SK-N-SH (cell line): ENCODE data around the gene REXO1. TPM values are rescaled to one million over a fixed set of nuclear protein-coding genes. Genes with fewer than 3 reads are reported as not detected.
A peak's percentile ranks its signal among the peaks of the same experiment; 100 is the strongest.

ENCODE experiments used
- CTCF ChIA-PET: fragments of 300-600, 350-600 bp; formaldehyde crosslinking; extraction: SDS; loops from one replicate; lab custom pipeline; 2021; lab: Yijun Ruan, JAX
- POLR2A ChIA-PET: fragments of 350-600 bp; sonication (Branson Sonifier 250); formaldehyde crosslinking; extraction: SDS; loops from one replicate; lab custom pipeline; 2020; ENCODE audit warnings: antibody characterized with exemption, inconsistent platforms; lab: Yijun Ruan, JAX
- DNase-seq: peaks from one replicate; pipeline ENCODE4 v3.0.0; 2012
- H2AFZ ChIP-seq: fragments of 200-600 bp; sonication (generic); 2 replicates; pipeline ENCODE4 v1.8.1; 2016; ENCODE audit warnings: antibody characterized with exemption, mild to moderate bottlenecking, low read depth
- H3F3A ChIP-seq: fragments of 200-600 bp; sonication (generic); replicated peaks from 2 replicates; pipeline ENCODE3; 2016; ENCODE audit warnings: antibody characterized with exemption, mild to moderate bottlenecking; ENCODE audit not compliant: insufficient read depth
- H3K27ac ChIP-seq, 2 experiments: fragments of 200-500 bp in 1 of 2; fragments of 200-600 bp in 1 of 2; sonication (Bioruptor generic) in 1 of 2; sonication (generic), shearing (Covaris generic) in 1 of 2; 2 replicates each; pipeline versions ENCODE4 v1.5.1 to v1.6.1; 2014 to 2016; ENCODE audit warnings: low read depth in 2 of 2, inconsistent platforms in 1 of 2, low read length in 1 of 2, mild to moderate bottlenecking in 1 of 2, mixed read lengths in 1 of 2
- H3K27me3 ChIP-seq: fragments of 200-600 bp; sonication (generic), shearing (Covaris generic); 2 replicates; pipeline ENCODE4 v1.6.1; 2016; ENCODE audit warnings: mixed run types; ENCODE audit not compliant: insufficient read depth
- H3K36me3 ChIP-seq, 2 experiments: fragments of 200-500 bp in 1 of 2; fragments of 200-600 bp in 1 of 2; sonication (Bioruptor generic) in 1 of 2; sonication (generic) in 1 of 2; replicated peaks in 1 of 2; 2 replicates each; pipeline versions ENCODE3 to v1.5.1; 2014 to 2016; ENCODE audit warnings: low read length in 1 of 2, mild to moderate bottlenecking in 1 of 2; ENCODE audit not compliant: insufficient read depth in 2 of 2, control insufficient read depth in 1 of 2
- H3K4me1 ChIP-seq, 2 experiments: fragments of 200-500 bp in 1 of 2; fragments of 200-600 bp in 1 of 2; sonication (Bioruptor generic) in 1 of 2; sonication (generic), shearing (Covaris generic) in 1 of 2; 2 replicates each; pipeline versions ENCODE4 v1.5.1 to v1.6.1; 2014 to 2016; ENCODE audit warnings: low read depth in 1 of 2, low read length in 1 of 2, mixed run types in 1 of 2; ENCODE audit not compliant: insufficient read depth in 2 of 2, control insufficient read depth in 1 of 2
- H3K4me2 ChIP-seq: fragments of 200-600 bp; sonication (generic), shearing (Covaris generic); 2 replicates; pipeline ENCODE4 v1.6.1; 2017; ENCODE audit warnings: mixed run types
- H3K4me3 ChIP-seq, 2 experiments: fragments of 200-500 bp in 1 of 2; fragments of 200-600 bp in 1 of 2; sonication (Bioruptor generic) in 1 of 2; sonication (generic), shearing (Covaris generic) in 1 of 2; 2 replicates each; pipeline versions ENCODE4 v1.5.1 to v1.8.1; 2014 to 2016; ENCODE audit warnings: low read depth in 2 of 2, inconsistent platforms in 1 of 2, low read length in 1 of 2, mild to moderate bottlenecking in 1 of 2, mixed read lengths in 1 of 2, moderate library complexity in 1 of 2
- H3K79me2 ChIP-seq: fragments of 200-600 bp; sonication (generic); 2 replicates; pipeline ENCODE4 v1.8.1; 2017; ENCODE audit warnings: mild to moderate bottlenecking; ENCODE audit not compliant: insufficient read depth
- H3K9ac ChIP-seq: fragments of 200-600 bp; sonication (generic); 2 replicates; pipeline ENCODE4 v1.6.1; 2017; ENCODE audit warnings: mixed run types
- H3K9me2 ChIP-seq: fragments of 200-600 bp; sonication (generic); 2 replicates; pipeline ENCODE4 v1.6.1; 2017; ENCODE audit warnings: mixed run types
- H3K9me3 ChIP-seq: fragments of 200-600 bp; sonication (generic); 2 replicates; pipeline ENCODE4 v1.6.1; 2017; ENCODE audit warnings: mixed run types, mild to moderate bottlenecking, moderate library complexity
- H4K20me1 ChIP-seq: fragments of 200-600 bp; sonication (generic); 2 replicates; pipeline ENCODE4 v1.6.1; 2017; ENCODE audit warnings: mild to moderate bottlenecking, mixed run types; ENCODE audit not compliant: insufficient read depth
- CHD2 ChIP-seq: fragments of 150-350 bp; IDR thresholded peaks from 2 replicates; pipeline ENCODE4 v1.6.1; 2018; ENCODE audit warnings: low read length; ENCODE audit not compliant: partially characterized antibody
- ELF1 ChIP-seq: IDR thresholded peaks from 2 replicates; pipeline ENCODE4 v1.4.0; 2012
- FOXJ3 ChIP-seq: sonication (generic); formaldehyde crosslinking; IDR thresholded peaks from 2 replicates; pipeline ENCODE4 v1.5.1; 2020; ENCODE audit warnings: mild to moderate bottlenecking, missing genetic modification reagents
- MXI1 ChIP-seq: IDR thresholded peaks from 2 replicates; pipeline ENCODE4 v1.6.1; 2012; ENCODE audit warnings: mild to moderate bottlenecking, low read depth, low read length, improper control_type of control experiment
- NFIC ChIP-seq: IDR thresholded peaks from 2 replicates; pipeline ENCODE4 v1.4.0; 2012; ENCODE audit warnings: borderline replicate concordance
- TAF1 ChIP-seq: IDR thresholded peaks from 2 replicates; pipeline ENCODE4 v1.6.1; 2012; ENCODE audit warnings: low read depth, mild to moderate bottlenecking, low read length, moderate library complexity, borderline replicate concordance
- TCF12 ChIP-seq: IDR thresholded peaks from 2 replicates; pipeline ENCODE4 v1.4.0; 2012
- WGBS: methylation state at CpG from one replicate; pipeline ENCODE4 v1.1.6; 2017; ENCODE audit warnings: low lambda C conversion rate; 5-methylcytosine and 5-hydroxymethylcytosine counted together
- polyA plus RNA-seq, 3 experiments: library from polyadenylated mRNA; depleted of rRNA; stranded (reverse); fragments of >200 nt; gene quantifications; 2 replicates each; pipeline ENCODE4 v1.2.3, GENCODE V29; 2012
- TF ChIP-seq, protein P1 (sequence below): IDR thresholded peaks from 2 replicates; pipeline ENCODE4 v1.4.0; 2012; ENCODE audit warnings: low read depth, borderline replicate concordance
- TF ChIP-seq, protein P2 (sequence below): IDR thresholded peaks from 2 replicates; pipeline ENCODE4 v1.4.0; 2012; ENCODE audit warnings: low read depth, borderline replicate concordance
- TF ChIP-seq, protein P3 (sequence below): fragments of 150-350 bp; IDR thresholded peaks from 2 replicates; pipeline ENCODE4 v1.6.1; 2017; ENCODE audit warnings: antibody characterized with exemption, low read length, low read depth, borderline replicate concordance

Gene REXO1
- polyA plus RNA-seq, 1 of the 3 experiments (the other 2 are of a cell fraction), result 18.8 TPM

DNA sequence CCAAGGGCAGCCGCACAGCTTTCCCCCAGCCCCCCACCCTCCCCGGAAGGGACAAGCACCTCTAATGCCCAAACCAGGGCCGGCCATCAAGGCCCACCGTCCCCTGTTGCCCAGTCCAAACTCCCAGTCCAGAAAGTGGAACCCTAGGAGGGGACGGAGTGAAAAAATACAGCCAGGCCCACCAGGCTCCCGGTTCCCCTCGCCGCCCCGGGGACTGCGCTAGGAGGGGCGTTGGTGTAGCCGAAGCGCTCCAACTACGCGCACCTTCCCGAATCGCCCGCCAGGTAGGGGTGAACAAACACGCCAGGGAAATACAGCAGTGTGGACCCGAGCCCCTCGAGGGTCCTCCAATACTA is 13.8 kb upstream of the REXO1 start (continued):
- TF ChIP-seq, protein P1, sequence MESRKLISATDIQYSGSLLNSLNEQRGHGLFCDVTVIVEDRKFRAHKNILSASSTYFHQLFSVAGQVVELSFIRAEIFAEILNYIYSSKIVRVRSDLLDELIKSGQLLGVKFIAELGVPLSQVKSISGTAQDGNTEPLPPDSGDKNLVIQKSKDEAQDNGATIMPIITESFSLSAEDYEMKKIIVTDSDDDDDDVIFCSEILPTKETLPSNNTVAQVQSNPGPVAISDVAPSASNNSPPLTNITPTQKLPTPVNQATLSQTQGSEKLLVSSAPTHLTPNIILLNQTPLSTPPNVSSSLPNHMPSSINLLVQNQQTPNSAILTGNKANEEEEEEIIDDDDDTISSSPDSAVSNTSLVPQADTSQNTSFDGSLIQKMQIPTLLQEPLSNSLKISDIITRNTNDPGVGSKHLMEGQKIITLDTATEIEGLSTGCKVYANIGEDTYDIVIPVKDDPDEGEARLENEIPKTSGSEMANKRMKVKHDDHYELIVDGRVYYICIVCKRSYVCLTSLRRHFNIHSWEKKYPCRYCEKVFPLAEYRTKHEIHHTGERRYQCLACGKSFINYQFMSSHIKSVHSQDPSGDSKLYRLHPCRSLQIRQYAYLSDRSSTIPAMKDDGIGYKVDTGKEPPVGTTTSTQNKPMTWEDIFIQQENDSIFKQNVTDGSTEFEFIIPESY, result no peak
- no peak for TF ChIP-seq TAF1
- TF ChIP-seq, protein P2, sequence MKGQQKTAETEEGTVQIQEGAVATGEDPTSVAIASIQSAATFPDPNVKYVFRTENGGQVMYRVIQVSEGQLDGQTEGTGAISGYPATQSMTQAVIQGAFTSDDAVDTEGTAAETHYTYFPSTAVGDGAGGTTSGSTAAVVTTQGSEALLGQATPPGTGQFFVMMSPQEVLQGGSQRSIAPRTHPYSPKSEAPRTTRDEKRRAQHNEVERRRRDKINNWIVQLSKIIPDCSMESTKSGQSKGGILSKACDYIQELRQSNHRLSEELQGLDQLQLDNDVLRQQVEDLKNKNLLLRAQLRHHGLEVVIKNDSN, result no peak
- TF ChIP-seq, all 33 proteins: peak for 0

DNA sequence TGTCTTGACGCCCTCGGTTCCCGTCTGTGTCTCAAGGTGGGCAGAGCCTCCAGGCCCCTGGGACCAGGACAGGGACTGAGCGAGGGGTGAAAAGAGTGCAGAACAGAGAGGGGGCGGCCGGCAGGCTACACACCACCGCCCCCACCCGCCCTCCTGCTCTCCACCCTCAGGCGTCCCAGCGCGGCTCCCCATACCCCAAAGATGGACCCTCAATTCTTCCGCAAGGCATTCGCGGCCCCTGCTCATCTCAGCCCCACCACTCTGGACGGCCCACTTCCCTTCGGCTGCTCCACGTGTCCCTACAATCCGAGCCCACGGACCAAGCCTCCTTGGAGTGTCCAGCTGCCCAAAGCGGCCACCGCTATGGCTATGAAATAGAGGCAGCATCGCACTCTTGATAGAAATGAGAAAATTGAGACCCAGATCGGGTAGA is 13.3 kb upstream of the REXO1 start:
- POLR2A ChIA-PET, result no interaction called here
- peak overlapping the region; percentile 51 to 59; a peak in 3 of 4 replicates for H3K27ac ChIP-seq
- 39% methylated on average over 18 of the region's 23 CpGs for WGBS

DNA sequence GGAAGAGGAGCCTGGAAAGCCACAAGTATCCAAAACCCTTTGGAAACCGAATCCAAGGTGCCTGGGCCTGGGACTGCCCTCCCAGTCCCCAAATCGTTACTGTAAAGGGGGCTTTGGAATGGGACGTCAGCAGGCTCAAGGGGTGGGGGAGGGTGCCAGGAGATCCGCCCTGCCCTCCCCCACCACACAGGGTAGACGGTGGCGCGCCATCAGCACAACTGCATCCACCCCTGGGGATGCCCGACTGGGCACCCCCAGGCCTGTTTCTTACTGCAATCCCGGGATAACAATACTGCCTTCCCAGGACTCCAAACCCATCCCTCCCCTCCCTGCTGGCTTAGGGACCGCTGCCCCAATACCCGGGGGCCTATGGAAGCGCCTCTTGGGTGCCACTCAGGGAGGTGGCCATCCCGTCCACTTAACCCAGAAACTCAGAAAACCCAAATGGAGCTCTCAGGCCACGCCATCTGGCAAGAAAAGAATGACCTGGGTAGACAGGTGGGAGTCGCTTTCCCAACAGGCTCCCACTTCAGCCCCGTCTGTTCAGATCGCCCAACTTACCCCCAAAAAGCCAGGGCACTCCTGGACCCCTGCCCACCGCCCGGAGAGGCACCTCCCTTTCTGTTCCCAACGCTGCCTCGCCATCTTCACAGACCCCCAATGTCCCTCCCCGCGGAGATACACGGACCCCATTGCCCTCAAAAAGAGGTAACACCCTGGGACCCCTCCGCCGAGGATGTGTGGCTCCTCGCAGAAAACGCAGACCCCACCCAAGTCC is 12.7 kb upstream of the REXO1 start:
- H3K9me3 ChIP-seq, result no peaks in the 10 kb centered on the region
- CTCF ChIA-PET, result interaction anchor here (0.9 to 2.0 kb wide), 3 partner anchors 12 to 35 kb away, joined by 3 to 8 read pairs (median 3); partner anchors contain the start of gene REXO1
- peaks cover 30 to 57% of the 10 kb centered on the region in 2 experiments; a peak in 3 of 4 replicates for H3K4me1 ChIP-seq
- POLR2A ChIA-PET, result no interaction called here
- no peak overlapping the region for H2AFZ ChIP-seq
- H3K9me2 ChIP-seq, result no peaks in the 10 kb centered on the region
- peak overlapping the region in 1 of 2 experiments; percentile 32; a peak in 2 of 4 replicates for H3K27ac ChIP-seq
- H3K79me2 ChIP-seq, result peaks cover 82% of the 10 kb centered on the region
- peak overlapping the region; percentile 81 to 90 for H3K4me3 ChIP-seq
- H3F3A ChIP-seq, result peaks cover 5% of the 10 kb centered on the region
- H3K9ac ChIP-seq, result peak overlapping the region; percentile 87
- H3K27me3 ChIP-seq, result no peaks in the 10 kb centered on the region
- 75% methylated on average over 14 of the region's 28 CpGs for WGBS
- H3K4me2 ChIP-seq, result peak overlapping the region; percentile 98
- H3K36me3 ChIP-seq, result no peaks in the 10 kb centered on the region
- peaks cover 65% of the 10 kb centered on the region for H4K20me1 ChIP-seq
- DNase-seq, result no peak
- no peak for TF ChIP-seq TCF12
- TF ChIP-seq FOXJ3 (CRISPR knock-in tag), result no peak
- TF ChIP-seq ELF1, result no peak
- TF ChIP-seq, protein P3, sequence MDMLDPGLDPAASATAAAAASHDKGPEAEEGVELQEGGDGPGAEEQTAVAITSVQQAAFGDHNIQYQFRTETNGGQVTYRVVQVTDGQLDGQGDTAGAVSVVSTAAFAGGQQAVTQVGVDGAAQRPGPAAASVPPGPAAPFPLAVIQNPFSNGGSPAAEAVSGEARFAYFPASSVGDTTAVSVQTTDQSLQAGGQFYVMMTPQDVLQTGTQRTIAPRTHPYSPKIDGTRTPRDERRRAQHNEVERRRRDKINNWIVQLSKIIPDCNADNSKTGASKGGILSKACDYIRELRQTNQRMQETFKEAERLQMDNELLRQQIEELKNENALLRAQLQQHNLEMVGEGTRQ, result no peak
- no peak for TF ChIP-seq NFIC
- TF ChIP-seq CHD2, result no peak

More for the DNA sequence above, 13.3 kb upstream of the REXO1 start:
- H3F3A ChIP-seq, result peaks cover 3% of the 10 kb centered on the region
- CTCF ChIA-PET, result interaction anchor here (2.0 kb wide), 1 partner anchor 13 kb away, joined by 8 read pairs; the partner anchor contains the start of gene REXO1
- peaks cover 59% of the 10 kb centered on the region for H4K20me1 ChIP-seq
- no peaks in the 10 kb centered on the region for H3K9me2 ChIP-seq
- no peak overlapping the region for H2AFZ ChIP-seq
- no peaks in the 10 kb centered on the region for H3K27me3 ChIP-seq
- peak overlapping the region; percentile 81 to 90 for H3K4me3 ChIP-seq
- H3K9me3 ChIP-seq, result no peaks in the 10 kb centered on the region
- peak overlapping the region; percentile 87 for H3K9ac ChIP-seq
- peak overlapping the region; percentile 98 for H3K4me2 ChIP-seq
- peaks cover 25 to 51% of the 10 kb centered on the region in 2 experiments; a peak in 3 of 4 replicates for H3K4me1 ChIP-seq
- H3K36me3 ChIP-seq, result no peaks in the 10 kb centered on the region
- H3K79me2 ChIP-seq, result peaks cover 77% of the 10 kb centered on the region
- no peak for DNase-seq
- no peak for TF ChIP-seq CHD2
- peak; percentile 64; the same call in 1 of the 2 replicates for TF ChIP-seq MXI1
- TF ChIP-seq, all 33 proteins: peak for 1
